Mesendoderm (in vitro differentiated cells): ENCODE results near the gene PDE6A.
"Not testable (repeated sequence)": the region's sequence is repeated elsewhere in the genome, so short reads cannot be mapped to it uniquely, and the experiment has no call there.

ENCODE experiments used
- DNase-seq: peaks from one replicate; pipeline ENCODE4 v3.0.0; 2013
- H2AK5ac ChIP-seq: 2 replicates; pipeline ENCODE4 v1.6.1; 2013; ENCODE audit warnings: low read length, inconsistent platforms
- H2BK120ac ChIP-seq: 2 replicates; pipeline ENCODE4 v1.6.1; 2013; ENCODE audit warnings: low read depth, mild to moderate bottlenecking, low read length, moderate library complexity, mixed read lengths
- H2BK15ac ChIP-seq: replicated peaks from 2 replicates; pipeline ENCODE4 v1.6.1; 2013; ENCODE audit warnings: low read depth, mild to moderate bottlenecking, moderate library complexity
- H2BK5ac ChIP-seq: 2 replicates; pipeline ENCODE4 v1.6.1; 2013; ENCODE audit warnings: low read length, inconsistent platforms
- H3K18ac ChIP-seq: 2 replicates; pipeline ENCODE4 v1.6.1; 2013; ENCODE audit warnings: mild to moderate bottlenecking, low read length, mixed read lengths
- H3K23ac ChIP-seq: one replicate; pipeline ENCODE4 v1.6.1; 2013; ENCODE audit warnings: low read length
- H3K27ac ChIP-seq: 2 replicates; pipeline ENCODE4 v1.5.1; 2013; ENCODE audit warnings: low read depth, mild to moderate bottlenecking, inconsistent platforms, low read length, moderate library complexity
- H3K27me3 ChIP-seq: 2 replicates; pipeline ENCODE4 v1.6.1; 2013; ENCODE audit warnings: low read length, control low read depth, mild to moderate bottlenecking, inconsistent platforms; ENCODE audit not compliant: insufficient read depth, poor library complexity
- H3K36me3 ChIP-seq: 2 replicates; pipeline ENCODE4 v1.6.1; 2013; ENCODE audit warnings: low read length, inconsistent platforms; ENCODE audit not compliant: control insufficient read depth, insufficient read depth
- H3K4ac ChIP-seq: one replicate; pipeline ENCODE4 v1.6.1; 2013; ENCODE audit warnings: low read depth, mild to moderate bottlenecking, low read length, moderate library complexity
- H3K4me1 ChIP-seq: 2 replicates; pipeline ENCODE4 v1.6.1; 2013; ENCODE audit warnings: low read depth, low read length, inconsistent platforms; ENCODE audit not compliant: control insufficient read depth
- H3K4me2 ChIP-seq: 2 replicates; pipeline ENCODE4 v1.6.1; 2013; ENCODE audit warnings: low read length
- H3K4me3 ChIP-seq: 2 replicates; pipeline ENCODE4 v1.5.1; 2013; ENCODE audit warnings: mild to moderate bottlenecking, low read length
- H3K56ac ChIP-seq: one replicate; pipeline ENCODE4 v1.6.1; 2013; ENCODE audit warnings: low read length
- H3K79me1 ChIP-seq: 2 replicates; pipeline ENCODE4 v1.6.1; 2013; ENCODE audit warnings: low read length, inconsistent platforms
- H3K79me2 ChIP-seq: 2 replicates; pipeline ENCODE4 v1.6.1; 2013; ENCODE audit warnings: mild to moderate bottlenecking, low read length; ENCODE audit not compliant: control insufficient read depth, insufficient read depth
- H3K9ac ChIP-seq: 2 replicates; pipeline ENCODE4 v1.6.1; 2013; ENCODE audit warnings: low read length, inconsistent platforms
- H4K5ac ChIP-seq: one replicate; pipeline ENCODE4 v1.6.1; 2013; ENCODE audit warnings: low read length
- H4K8ac ChIP-seq: one replicate; pipeline ENCODE4 v1.6.1; 2013; ENCODE audit warnings: low read depth, mild to moderate bottlenecking, control low read depth, low read length, moderate library complexity
- WGBS: extraction: QIAGEN DNeasy Blood & Tissue Kit; methylation state at CpG from one replicate; pipeline ENCODE4 v1.1.7; 2013; ENCODE audit warnings: low lambda C conversion rate, missing lambda C conversion rate; ENCODE audit not compliant: insufficient coverage; ENCODE audit errors: extremely low coverage; 5-methylcytosine and 5-hydroxymethylcytosine counted together

PDE6A gene

DNA sequence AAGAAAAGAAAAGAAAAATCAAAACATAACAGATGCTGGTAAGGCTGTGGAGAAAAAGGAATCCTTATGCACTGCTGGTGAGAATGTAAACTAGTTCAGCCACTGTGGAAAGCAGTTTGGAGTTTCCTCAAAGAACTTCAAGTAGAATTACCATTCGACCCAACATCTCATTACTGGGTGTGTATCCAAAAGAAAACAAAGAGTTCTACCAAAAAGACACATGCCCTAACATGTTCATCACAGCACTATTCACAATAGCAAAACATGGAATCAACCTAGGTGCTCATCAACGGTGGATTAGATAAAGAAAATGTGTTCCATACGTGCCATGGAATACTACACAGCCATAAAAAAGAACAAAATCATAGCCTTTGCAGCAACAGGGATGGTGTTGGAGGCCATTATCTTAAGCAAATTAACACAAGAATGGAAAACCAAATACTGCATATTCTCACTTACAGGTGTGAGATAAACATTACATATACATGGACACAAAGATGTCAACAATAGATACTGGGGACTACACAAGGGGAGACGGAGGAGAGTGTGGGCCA, 63.4 kb downstream of the PDE6A start:
- H3K23ac ChIP-seq, result no peak overlapping the region
- H3K27me3 ChIP-seq, result no peaks in the 10 kb centered on the region
- no peak overlapping the region for H3K18ac ChIP-seq
- no peak overlapping the region for H3K4me3 ChIP-seq
- WGBS, result no CpG with 5 or more reads among the region's 4 CpGs
- no peak overlapping the region for H3K56ac ChIP-seq
- H3K9ac ChIP-seq, result no peak overlapping the region
- H2BK15ac ChIP-seq, result no peak overlapping the region
- H4K8ac ChIP-seq, result no peak overlapping the region
- H3K36me3 ChIP-seq, result no peaks in the 10 kb centered on the region
- H3K27ac ChIP-seq, result no peak overlapping the region
- H2AK5ac ChIP-seq, result no peak overlapping the region
- H2BK120ac ChIP-seq, result no peak overlapping the region
- H3K4me2 ChIP-seq, result no peak overlapping the region
- no peak overlapping the region for H3K4ac ChIP-seq
- no peaks in the 10 kb centered on the region for H3K79me2 ChIP-seq
- DNase-seq, result no peak
- H3K4me1 ChIP-seq, result no peaks in the 10 kb centered on the region
- H2BK5ac ChIP-seq, result no peak overlapping the region
- H4K5ac ChIP-seq, result no peak overlapping the region
- H3K79me1 ChIP-seq, result no peaks in the 10 kb centered on the region

DNA sequence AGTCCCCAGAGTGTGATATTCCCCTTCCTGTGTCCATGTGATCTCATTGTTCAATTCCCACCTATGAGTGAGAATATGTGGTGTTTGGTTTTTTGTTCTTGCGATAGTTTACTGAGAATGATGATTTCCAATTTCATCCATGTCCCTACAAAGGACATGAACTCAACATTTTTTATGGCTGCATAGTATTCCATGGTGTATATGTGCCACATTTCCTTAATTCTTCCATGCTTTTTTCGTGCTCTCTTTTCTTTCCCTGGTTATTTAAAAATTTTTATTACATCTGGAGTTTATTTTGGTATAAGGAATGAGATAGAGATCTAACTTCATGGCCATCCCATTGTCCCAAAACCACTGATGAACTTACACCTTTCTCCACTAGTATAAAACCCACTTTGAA, 65.0 kb downstream of the PDE6A start:
- not testable (repeated sequence) for H4K5ac ChIP-seq, H3K56ac ChIP-seq, H3K4me1 ChIP-seq, DNase-seq, H3K9ac ChIP-seq, H3K36me3 ChIP-seq, H2BK15ac ChIP-seq, H3K79me1 ChIP-seq, H4K8ac ChIP-seq, H3K23ac ChIP-seq, H3K27ac ChIP-seq, H3K4ac ChIP-seq, H3K4me3 ChIP-seq, H2BK120ac ChIP-seq, H3K27me3 ChIP-seq, H3K18ac ChIP-seq, H2BK5ac ChIP-seq, H3K79me2 ChIP-seq, H2AK5ac ChIP-seq, H3K4me2 ChIP-seq
- no CpG with 5 or more reads among the region's 2 CpGs for WGBS

DNA sequence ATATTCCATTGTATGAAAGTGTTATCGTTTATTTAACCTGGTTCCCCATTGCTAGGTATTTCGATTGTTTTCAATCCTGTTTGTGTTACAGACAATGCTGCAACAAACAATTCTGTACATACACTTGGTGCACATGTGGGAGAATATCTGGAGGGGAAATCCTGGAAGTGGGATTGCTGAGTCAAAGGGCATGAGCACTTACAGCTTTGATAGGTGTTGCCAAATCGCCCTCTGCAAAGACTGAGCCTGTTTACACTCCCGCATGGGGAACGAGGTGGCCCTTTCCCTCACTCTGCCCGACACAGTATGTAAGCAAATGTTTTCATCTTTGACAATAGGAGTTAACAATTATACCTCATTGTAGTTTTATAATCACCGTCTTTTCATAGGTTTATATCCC, 66.2 kb downstream of the PDE6A start:
- Histone ChIP-seq H3K4me1 (no peaks in the 10 kb centered on the region), H3K27ac (no peak overlapping the region)
- no CpG with 5 or more reads among the region's 7 CpGs for WGBS

DNA sequence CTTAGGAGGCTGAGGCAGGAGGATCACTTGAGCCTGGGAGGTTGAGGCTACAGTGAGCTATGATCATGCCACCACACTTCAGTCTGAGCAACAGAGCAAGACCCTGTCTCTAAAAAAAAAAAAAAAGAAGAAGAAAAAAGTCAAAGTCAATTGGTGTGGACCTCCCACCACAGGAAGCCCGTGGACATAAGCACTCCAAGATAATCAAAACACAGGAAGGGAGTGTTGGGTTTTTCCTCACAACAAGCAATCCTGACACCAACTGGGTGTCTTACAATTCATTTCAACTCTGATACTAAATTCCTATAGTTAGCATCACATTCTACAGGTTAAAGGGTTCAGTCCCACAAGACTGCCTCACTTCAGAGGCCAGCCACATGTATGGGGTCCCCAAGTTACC, 70.7 kb downstream of the PDE6A start:
- Histone ChIP-seq H3K79me2 (no peaks in the 10 kb centered on the region), H3K4me3 (no peak overlapping the region), H4K8ac (no peak overlapping the region), H3K4me1 (no peaks in the 10 kb centered on the region), H4K5ac (no peak overlapping the region), H3K79me1 (no peaks in the 10 kb centered on the region), H3K18ac (no peak overlapping the region), H3K9ac (no peak overlapping the region), H3K23ac (no peak overlapping the region), H3K27ac (no peak overlapping the region), H3K56ac (no peak overlapping the region), H3K4me2 (no peak overlapping the region), H3K36me3 (no peaks in the 10 kb centered on the region), H3K4ac (no peak overlapping the region), H2BK15ac (no peak overlapping the region), H2BK120ac (no peak overlapping the region), H2BK5ac (no peak overlapping the region), H3K27me3 (no peaks in the 10 kb centered on the region), H2AK5ac (no peak overlapping the region)
- WGBS, result no CpG with 5 or more reads among the region's 1 CpG
- no peak for DNase-seq

More for the DNA sequence above, 66.2 kb downstream of the PDE6A start:
- Histone ChIP-seq H3K79me2 (no peaks in the 10 kb centered on the region), H2BK120ac (no peak overlapping the region), H3K9ac (no peak overlapping the region), H2BK5ac (no peak overlapping the region), H3K4me3 (no peak overlapping the region), H3K4ac (no peak overlapping the region), H3K79me1 (no peaks in the 10 kb centered on the region), H3K18ac (no peak overlapping the region), H2AK5ac (no peak overlapping the region), H4K5ac (no peak overlapping the region), H2BK15ac (no peak overlapping the region), H3K27me3 (no peaks in the 10 kb centered on the region), H3K23ac (no peak overlapping the region), H3K36me3 (no peaks in the 10 kb centered on the region), H4K8ac (no peak overlapping the region), H3K56ac (no peak overlapping the region), H3K4me2 (no peak overlapping the region)
- no peak for DNase-seq

DNA sequence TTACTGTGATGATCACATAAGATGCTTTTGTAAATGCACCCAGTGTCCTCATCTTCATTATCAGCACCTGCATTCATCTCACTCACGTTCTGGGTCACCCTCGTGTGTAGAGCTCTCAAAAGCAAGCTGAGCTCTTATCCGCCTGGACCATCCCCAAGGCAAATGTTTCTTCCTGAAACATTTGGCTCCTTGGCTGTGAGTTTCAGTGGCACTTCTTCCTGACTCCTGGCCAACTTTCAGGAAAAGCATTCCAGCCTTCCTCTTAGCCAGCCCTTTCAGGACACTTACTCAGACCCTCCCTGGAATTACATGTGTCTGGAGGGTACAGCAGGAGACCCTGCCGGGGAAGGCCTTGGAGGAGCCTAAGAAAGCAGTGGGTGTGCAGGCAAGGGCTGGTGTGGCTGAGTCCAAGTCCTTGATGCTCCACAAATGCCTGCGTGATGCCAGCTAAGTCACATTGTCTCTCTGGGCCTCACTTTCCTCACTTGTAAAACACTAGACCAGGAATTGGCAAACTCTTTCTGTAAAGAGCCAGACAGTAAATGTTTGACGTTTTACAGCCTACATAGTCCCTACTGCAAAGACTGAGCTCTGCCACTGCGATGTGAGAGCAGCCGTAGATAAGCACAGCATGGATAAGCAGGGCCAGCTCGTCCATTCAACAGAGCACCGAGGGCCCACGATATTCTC, 72.1 kb downstream of the PDE6A start:
- Histone ChIP-seq H2AK5ac (no peak overlapping the region), H3K56ac (no peak overlapping the region), H4K5ac (no peak overlapping the region), H3K4me3 (no peak overlapping the region), H2BK120ac (no peak overlapping the region), H3K23ac (no peak overlapping the region), H3K79me2 (no peaks in the 10 kb centered on the region), H3K79me1 (no peaks in the 10 kb centered on the region), H3K4me2 (no peak overlapping the region), H3K4ac (no peak overlapping the region), H3K27me3 (no peaks in the 10 kb centered on the region), H3K27ac (no peak overlapping the region), H4K8ac (no peak overlapping the region), H3K4me1 (no peaks in the 10 kb centered on the region), H3K36me3 (no peaks in the 10 kb centered on the region), H2BK5ac (no peak overlapping the region), H3K18ac (no peak overlapping the region), H3K9ac (no peak overlapping the region), H2BK15ac (no peak overlapping the region)
- WGBS, result no CpG with 5 or more reads among the region's 11 CpGs
- no peak for DNase-seq

DNA sequence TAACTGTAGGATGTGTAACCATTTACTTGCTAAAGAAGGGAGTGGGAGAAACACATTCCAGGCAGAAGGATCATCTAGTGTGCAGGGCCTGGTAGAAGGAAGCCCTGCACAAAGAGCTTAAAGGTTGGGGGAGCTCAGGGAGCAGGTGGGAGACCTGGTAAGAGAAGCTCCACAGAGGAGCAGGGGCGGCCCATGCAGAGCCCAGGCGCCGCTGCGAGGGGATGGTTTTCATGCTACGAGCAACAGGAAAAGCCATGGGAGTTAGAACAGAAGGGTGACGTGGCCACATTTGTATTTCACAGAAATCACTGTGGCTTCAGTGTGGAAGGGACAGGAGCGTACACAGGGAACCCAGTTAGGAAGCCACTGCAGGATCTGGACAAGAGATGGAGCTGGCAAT, 73.1 kb downstream of the PDE6A start:
- Histone ChIP-seq H4K8ac (no peak overlapping the region), H3K27ac (no peak overlapping the region), H3K4me2 (no peak overlapping the region), H3K18ac (no peak overlapping the region), H3K4me1 (no peaks in the 10 kb centered on the region), H2BK15ac (no peak overlapping the region), H3K79me1 (no peaks in the 10 kb centered on the region), H3K9ac (no peak overlapping the region), H2BK5ac (no peak overlapping the region), H2AK5ac (no peak overlapping the region), H3K4me3 (no peak overlapping the region), H2BK120ac (no peak overlapping the region), H3K27me3 (no peaks in the 10 kb centered on the region), H3K36me3 (no peaks in the 10 kb centered on the region), H3K56ac (no peak overlapping the region), H3K23ac (no peak overlapping the region), H4K5ac (no peak overlapping the region), H3K4ac (no peak overlapping the region), H3K79me2 (no peaks in the 10 kb centered on the region)
- DNase-seq, result no peak
- WGBS, result no CpG with 5 or more reads among the region's 7 CpGs
